ENCODE data around the gene ANKRD52. TPM values are rescaled to one million over a fixed set of nuclear protein-coding genes. Genes with fewer than 3 reads are reported as not detected.

The ANKRD52 gene
- total RNA-seq, 1 experiment from 2014 or later: 56.6 TPM

DNA sequence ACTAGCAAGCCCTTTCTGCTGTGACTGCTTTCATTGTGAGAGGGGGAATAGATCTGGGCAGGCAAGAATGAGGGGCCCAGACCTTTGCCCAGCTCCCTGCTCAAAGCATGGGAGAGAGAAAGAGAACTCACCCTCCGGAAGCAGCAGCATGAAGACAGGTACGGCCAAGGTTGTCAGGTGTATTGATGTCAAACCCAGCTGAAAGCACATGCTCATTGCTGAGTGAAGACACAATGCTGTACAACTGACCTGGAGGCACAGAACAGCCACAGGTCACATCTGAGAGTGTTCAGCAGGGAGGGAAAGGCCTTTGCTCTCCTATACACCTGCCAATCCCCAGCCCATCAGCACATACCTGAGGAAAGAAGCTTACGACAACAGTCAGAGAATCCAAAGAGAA lies 5.5 kb downstream of the ANKRD52 start:
- peaks cover 27% of the 10 kb centered on the region for H3K79me2 ChIP-seq (ENCODE audit: insufficient read depth, low read length)

More for the DNA sequence above, 5.5 kb downstream of the ANKRD52 start:
- ChIA-PET CTCF (no interaction called here), RAD21 (ENCODE audit: low non-redundant PET in 1 of 2, low total read pairs in 2 of 2, uncharacterized antibody in 2 of 2, unreplicated experiment in 2 of 2) (no interaction called here), POLR2A (no interaction called here)
- Histone ChIP-seq H3K4me3 (replicated peaks in 1 of 2; ENCODE audit: low read depth in 1 of 2, low read length in 2 of 2) (no peak overlapping the region), H3K27ac (ENCODE audit: low read depth, low read length) (no peak overlapping the region), H3K9ac (ENCODE audit: low read length) (no peak overlapping the region), H3K36me3 (ENCODE audit: control insufficient read depth in 1 of 2, insufficient read depth in 2 of 2, low read length in 2 of 2) (peaks cover 44 to 67% of the 10 kb centered on the region in 2 experiments), H3K9me3 (ENCODE audit: control insufficient read depth in 1 of 2, insufficient read depth in 1 of 2, low read depth in 1 of 2, low read length in 2 of 2) (no peaks in the 10 kb centered on the region), H2AFZ (ENCODE audit: low read depth, low read length, poor library complexity, severe bottlenecking) (no peak overlapping the region), H4K20me1 (ENCODE audit: insufficient read depth) (no peaks in the 10 kb centered on the region), H3K27me3 (ENCODE audit: insufficient read depth, low read length) (no peaks in the 10 kb centered on the region), H3K4me2 (ENCODE audit: low read length) (no peak overlapping the region), H3K4me1 (ENCODE audit: control insufficient read depth in 1 of 2, insufficient read depth in 2 of 2, low read length in 2 of 2) (peaks cover 11 to 14% of the 10 kb centered on the region in 2 experiments), H3K9me2 (ENCODE audit: insufficient read depth) (no peaks in the 10 kb centered on the region)
- DNase-seq (ENCODE audit: low read depth, low spot score): no peak
- TF ChIP-seq POLR2A (IDR thresholded peaks at IDR 0.05; ENCODE audit: borderline replicate concordance, extremely low read depth, insufficient read depth, insufficient read length): no peak
- TF ChIP-seq FOSL1 (IDR thresholded peaks at IDR 0.05; ENCODE audit: low read depth): no peak
- TF ChIP-seq, protein P1, sequence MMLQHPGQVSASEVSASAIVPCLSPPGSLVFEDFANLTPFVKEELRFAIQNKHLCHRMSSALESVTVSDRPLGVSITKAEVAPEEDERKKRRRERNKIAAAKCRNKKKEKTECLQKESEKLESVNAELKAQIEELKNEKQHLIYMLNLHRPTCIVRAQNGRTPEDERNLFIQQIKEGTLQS (IDR thresholded peaks at IDR 0.05): no peak
- TF ChIP-seq SRF (IDR thresholded peaks at IDR 0.05; ENCODE audit: low read depth): no peak
- TF ChIP-seq CEBPB (IDR thresholded peaks at IDR 0.05; ENCODE audit: low read depth): no peak
- no peak for TF ChIP-seq ZNF274 (IDR thresholded peaks at IDR 0.05; ENCODE audit: low read depth, low read length)
- TF ChIP-seq, protein P2, sequence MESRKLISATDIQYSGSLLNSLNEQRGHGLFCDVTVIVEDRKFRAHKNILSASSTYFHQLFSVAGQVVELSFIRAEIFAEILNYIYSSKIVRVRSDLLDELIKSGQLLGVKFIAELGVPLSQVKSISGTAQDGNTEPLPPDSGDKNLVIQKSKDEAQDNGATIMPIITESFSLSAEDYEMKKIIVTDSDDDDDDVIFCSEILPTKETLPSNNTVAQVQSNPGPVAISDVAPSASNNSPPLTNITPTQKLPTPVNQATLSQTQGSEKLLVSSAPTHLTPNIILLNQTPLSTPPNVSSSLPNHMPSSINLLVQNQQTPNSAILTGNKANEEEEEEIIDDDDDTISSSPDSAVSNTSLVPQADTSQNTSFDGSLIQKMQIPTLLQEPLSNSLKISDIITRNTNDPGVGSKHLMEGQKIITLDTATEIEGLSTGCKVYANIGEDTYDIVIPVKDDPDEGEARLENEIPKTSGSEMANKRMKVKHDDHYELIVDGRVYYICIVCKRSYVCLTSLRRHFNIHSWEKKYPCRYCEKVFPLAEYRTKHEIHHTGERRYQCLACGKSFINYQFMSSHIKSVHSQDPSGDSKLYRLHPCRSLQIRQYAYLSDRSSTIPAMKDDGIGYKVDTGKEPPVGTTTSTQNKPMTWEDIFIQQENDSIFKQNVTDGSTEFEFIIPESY (IDR thresholded peaks at IDR 0.05; ENCODE audit: extremely low read depth, insufficient replicate concordance, low read length): no peak
- TF ChIP-seq JUND (IDR thresholded peaks at IDR 0.05): no peak
- no peak for TF ChIP-seq RAD21 (IDR thresholded peaks at IDR 0.05; ENCODE audit: low read depth)
- TF ChIP-seq YY1 (IDR thresholded peaks at IDR 0.05; ENCODE audit: extremely low read depth, insufficient replicate concordance, low read depth, low read length): no peak
- TF ChIP-seq, protein P3, sequence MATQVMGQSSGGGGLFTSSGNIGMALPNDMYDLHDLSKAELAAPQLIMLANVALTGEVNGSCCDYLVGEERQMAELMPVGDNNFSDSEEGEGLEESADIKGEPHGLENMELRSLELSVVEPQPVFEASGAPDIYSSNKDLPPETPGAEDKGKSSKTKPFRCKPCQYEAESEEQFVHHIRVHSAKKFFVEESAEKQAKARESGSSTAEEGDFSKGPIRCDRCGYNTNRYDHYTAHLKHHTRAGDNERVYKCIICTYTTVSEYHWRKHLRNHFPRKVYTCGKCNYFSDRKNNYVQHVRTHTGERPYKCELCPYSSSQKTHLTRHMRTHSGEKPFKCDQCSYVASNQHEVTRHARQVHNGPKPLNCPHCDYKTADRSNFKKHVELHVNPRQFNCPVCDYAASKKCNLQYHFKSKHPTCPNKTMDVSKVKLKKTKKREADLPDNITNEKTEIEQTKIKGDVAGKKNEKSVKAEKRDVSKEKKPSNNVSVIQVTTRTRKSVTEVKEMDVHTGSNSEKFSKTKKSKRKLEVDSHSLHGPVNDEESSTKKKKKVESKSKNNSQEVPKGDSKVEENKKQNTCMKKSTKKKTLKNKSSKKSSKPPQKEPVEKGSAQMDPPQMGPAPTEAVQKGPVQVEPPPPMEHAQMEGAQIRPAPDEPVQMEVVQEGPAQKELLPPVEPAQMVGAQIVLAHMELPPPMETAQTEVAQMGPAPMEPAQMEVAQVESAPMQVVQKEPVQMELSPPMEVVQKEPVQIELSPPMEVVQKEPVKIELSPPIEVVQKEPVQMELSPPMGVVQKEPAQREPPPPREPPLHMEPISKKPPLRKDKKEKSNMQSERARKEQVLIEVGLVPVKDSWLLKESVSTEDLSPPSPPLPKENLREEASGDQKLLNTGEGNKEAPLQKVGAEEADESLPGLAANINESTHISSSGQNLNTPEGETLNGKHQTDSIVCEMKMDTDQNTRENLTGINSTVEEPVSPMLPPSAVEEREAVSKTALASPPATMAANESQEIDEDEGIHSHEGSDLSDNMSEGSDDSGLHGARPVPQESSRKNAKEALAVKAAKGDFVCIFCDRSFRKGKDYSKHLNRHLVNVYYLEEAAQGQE (IDR thresholded peaks at IDR 0.05; ENCODE audit: low read depth): no peak
- TF ChIP-seq TCF7L2 (IDR thresholded peaks at IDR 0.05; ENCODE audit: borderline replicate concordance, extremely low read depth, insufficient read depth, insufficient read length): no peak
- intact Hi-C loops (cut with micrococcal nuclease): no loop called here
- ATAC-seq: no peak
- no TSS peak for BruUV-seq (replicated peaks)

Data from HCT116 (cell line).